Progenitor cell of endocrine pancreas (in vitro differentiated cells): ENCODE measurements around the gene OR6C76. TPM values are rescaled to one million over a fixed set of nuclear protein-coding genes. Genes with fewer than 3 reads are reported as not detected.
"Not testable (repeated sequence)": the region's sequence is repeated elsewhere in the genome, so short reads cannot be mapped to it uniquely, and the experiment has no call there.

Experiments
- DNase-seq: peaks from one replicate; pipeline ENCODE4 v3.0.0; 2021; ENCODE audit warnings: low spot score; ENCODE audit not compliant: unreplicated experiment
- H3K27ac Mint-ChIP-seq: 2 replicates; pipeline ENCODE4 v1.8.0; 2021; ENCODE audit warnings: mild to moderate bottlenecking, moderate library complexity, mixed read lengths
- H3K27me3 Mint-ChIP-seq: 2 replicates; pipeline ENCODE4 v1.8.0; 2021; ENCODE audit warnings: mixed read lengths
- H3K36me3 Mint-ChIP-seq: 2 replicates; pipeline ENCODE4 v1.8.0; 2022; ENCODE audit warnings: mixed read lengths; ENCODE audit not compliant: insufficient read depth
- H3K4me1 Mint-ChIP-seq: 2 replicates; pipeline ENCODE4 v1.8.0; 2021; ENCODE audit warnings: low read depth, mixed read lengths
- H3K4me3 Mint-ChIP-seq: 2 replicates; pipeline ENCODE4 v1.8.0; 2021; ENCODE audit warnings: low read depth, mild to moderate bottlenecking, moderate library complexity, mixed read lengths
- H3K9me3 Mint-ChIP-seq: 2 replicates; pipeline ENCODE4 v1.8.0; 2021; ENCODE audit warnings: low read depth, mixed read lengths
- total RNA-seq: library from RNA; stranded (reverse); gene quantifications from 2 replicates; pipeline ENCODE4 v1.2.1, GENCODE V29; 2021
- TF ChIP-seq, protein P1 (sequence below): fragments of 200-600 bp; sonication (generic); IDR thresholded peaks from one replicate; pipeline ENCODE4 v1.5.0; 2021; ENCODE audit warnings: antibody characterized with exemption, mild to moderate bottlenecking; ENCODE audit not compliant: unreplicated experiment

OR6C76 gene
- total RNA-seq, 1 donor from 2014 or later, result not detected

DNA sequence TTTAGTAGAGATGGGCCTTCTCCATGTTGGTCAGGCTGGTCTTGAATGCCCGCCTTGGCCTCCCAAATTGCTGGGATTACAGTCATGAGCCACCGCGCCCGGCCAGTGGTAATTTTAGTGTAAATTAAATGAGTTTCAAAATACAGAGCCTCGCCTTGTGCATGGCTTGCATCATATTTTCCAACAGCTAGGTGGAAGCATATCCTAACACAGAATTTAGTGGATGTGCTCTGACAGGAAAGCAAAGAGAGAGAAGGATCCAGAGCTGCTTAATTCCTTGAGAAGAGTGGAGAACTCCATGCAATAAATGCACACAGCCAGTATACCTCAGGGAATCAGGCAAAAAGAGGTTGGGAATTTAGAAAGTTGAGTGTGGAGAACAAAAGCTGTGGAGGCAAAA, 20.3 kb downstream of the OR6C76 start:
- no peak overlapping the region for H3K4me3 Mint-ChIP-seq
- H3K36me3 Mint-ChIP-seq, result no peaks in the 10 kb centered on the region
- H3K27me3 Mint-ChIP-seq, result no peaks in the 10 kb centered on the region
- H3K4me1 Mint-ChIP-seq, result no peaks in the 10 kb centered on the region
- H3K9me3 Mint-ChIP-seq, result peaks cover 4% of the 10 kb centered on the region
- no peak for DNase-seq
- TF ChIP-seq, protein P1, sequence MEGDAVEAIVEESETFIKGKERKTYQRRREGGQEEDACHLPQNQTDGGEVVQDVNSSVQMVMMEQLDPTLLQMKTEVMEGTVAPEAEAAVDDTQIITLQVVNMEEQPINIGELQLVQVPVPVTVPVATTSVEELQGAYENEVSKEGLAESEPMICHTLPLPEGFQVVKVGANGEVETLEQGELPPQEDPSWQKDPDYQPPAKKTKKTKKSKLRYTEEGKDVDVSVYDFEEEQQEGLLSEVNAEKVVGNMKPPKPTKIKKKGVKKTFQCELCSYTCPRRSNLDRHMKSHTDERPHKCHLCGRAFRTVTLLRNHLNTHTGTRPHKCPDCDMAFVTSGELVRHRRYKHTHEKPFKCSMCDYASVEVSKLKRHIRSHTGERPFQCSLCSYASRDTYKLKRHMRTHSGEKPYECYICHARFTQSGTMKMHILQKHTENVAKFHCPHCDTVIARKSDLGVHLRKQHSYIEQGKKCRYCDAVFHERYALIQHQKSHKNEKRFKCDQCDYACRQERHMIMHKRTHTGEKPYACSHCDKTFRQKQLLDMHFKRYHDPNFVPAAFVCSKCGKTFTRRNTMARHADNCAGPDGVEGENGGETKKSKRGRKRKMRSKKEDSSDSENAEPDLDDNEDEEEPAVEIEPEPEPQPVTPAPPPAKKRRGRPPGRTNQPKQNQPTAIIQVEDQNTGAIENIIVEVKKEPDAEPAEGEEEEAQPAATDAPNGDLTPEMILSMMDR, result peak; percentile 28
- no peak overlapping the region for H3K27ac Mint-ChIP-seq

DNA sequence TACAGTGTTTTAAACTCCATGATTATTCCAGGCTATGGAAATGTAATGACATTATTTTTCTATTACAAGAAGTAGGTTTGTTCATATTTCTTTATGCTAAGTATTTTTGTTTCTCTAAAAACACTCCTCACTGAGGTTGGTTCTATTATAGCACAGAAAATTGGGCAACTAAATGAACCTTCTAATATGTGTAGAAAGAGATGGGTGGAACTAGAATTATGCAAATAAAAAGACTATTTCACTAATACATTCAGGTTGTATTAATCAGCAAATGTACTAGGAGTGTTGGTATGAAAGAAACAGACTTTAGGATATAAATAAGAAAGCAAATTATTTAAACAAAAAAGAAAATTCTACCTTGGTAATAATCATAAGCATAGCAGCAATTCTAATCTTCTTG, 22.8 kb downstream of the OR6C76 start:
- Mint-ChIP-seq H3K36me3 (no peaks in the 10 kb centered on the region), H3K9me3 (no peaks in the 10 kb centered on the region), H3K27me3 (no peaks in the 10 kb centered on the region), H3K27ac (no peak overlapping the region), H3K4me3 (no peak overlapping the region), H3K4me1 (no peaks in the 10 kb centered on the region)
- TF ChIP-seq, protein P1, result no peak
- DNase-seq, result no peak

DNA sequence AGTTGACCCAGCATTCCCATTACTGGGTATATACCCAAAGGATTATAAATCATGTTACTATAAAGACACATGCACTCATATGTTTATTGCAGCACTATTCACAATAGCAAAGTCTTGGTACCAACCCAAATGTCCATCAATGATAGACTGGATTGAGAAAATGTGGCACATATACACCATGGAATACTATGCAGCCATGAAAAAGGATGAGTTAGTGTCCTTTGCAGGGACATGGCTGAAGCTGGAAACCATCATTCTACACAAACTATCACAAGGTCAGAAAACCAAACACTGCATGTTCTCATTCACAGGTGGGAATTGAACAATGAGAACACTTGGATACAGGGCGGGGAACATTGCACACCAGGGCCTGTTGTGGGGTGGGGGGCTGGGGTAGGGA, 38.9 kb downstream of the OR6C76 start:
- H3K27me3 Mint-ChIP-seq, DNase-seq, H3K4me3 Mint-ChIP-seq, H3K4me1 Mint-ChIP-seq, H3K36me3 Mint-ChIP-seq, H3K9me3 Mint-ChIP-seq, H3K27ac Mint-ChIP-seq: not testable (repeated sequence)

DNA sequence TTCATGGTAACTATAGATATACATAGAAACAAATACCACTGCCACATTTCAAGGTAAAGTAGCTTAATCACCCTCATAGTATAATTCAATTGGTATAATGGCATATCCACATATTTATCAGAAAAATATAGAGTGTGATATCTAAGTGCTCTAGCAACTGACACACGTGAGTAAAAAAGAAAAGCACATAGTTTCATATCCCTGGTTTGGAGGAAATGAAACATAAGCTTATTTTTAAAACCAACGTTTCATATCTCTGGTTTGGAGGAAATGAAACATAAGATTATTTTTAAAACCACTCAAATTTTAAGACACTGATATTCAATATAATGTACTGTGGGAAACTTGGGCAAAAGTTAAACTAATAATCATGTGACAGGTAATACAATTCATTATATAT, 41.8 kb downstream of the OR6C76 start:
- no peak overlapping the region for H3K27ac Mint-ChIP-seq
- no peak for DNase-seq
- no peak overlapping the region for H3K4me3 Mint-ChIP-seq
- no peaks in the 10 kb centered on the region for H3K36me3 Mint-ChIP-seq
- no peaks in the 10 kb centered on the region for H3K4me1 Mint-ChIP-seq
- TF ChIP-seq, protein P1, result no peak
- no peaks in the 10 kb centered on the region for H3K27me3 Mint-ChIP-seq
- H3K9me3 Mint-ChIP-seq, result peaks cover 3% of the 10 kb centered on the region

DNA sequence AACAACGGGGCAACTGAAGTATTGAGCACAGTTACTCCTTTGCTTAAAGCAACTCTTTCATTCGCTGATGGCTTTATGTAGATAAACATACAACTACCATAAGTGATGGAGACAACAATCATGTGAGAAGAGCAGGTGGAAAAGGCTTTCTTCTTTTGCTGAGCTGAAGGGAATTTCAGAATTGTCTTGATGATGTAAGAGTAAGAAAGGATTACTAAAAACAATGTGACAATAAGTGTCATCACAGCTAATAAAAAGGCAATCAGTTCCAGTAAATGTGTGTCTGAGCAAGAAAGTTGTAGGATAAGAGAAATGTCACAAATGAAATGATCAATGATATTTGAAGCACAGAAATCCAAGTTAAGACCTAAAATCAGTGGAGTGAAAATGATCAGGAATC, 43.2 kb downstream of the OR6C76 start:
- Mint-ChIP-seq H3K9me3 (peaks cover 3% of the 10 kb centered on the region), H3K4me1 (no peaks in the 10 kb centered on the region), H3K4me3 (no peak overlapping the region), H3K27ac (no peak overlapping the region), H3K27me3 (no peaks in the 10 kb centered on the region), H3K36me3 (no peaks in the 10 kb centered on the region)
- TF ChIP-seq, protein P1, result no peak
- no peak for DNase-seq

DNA sequence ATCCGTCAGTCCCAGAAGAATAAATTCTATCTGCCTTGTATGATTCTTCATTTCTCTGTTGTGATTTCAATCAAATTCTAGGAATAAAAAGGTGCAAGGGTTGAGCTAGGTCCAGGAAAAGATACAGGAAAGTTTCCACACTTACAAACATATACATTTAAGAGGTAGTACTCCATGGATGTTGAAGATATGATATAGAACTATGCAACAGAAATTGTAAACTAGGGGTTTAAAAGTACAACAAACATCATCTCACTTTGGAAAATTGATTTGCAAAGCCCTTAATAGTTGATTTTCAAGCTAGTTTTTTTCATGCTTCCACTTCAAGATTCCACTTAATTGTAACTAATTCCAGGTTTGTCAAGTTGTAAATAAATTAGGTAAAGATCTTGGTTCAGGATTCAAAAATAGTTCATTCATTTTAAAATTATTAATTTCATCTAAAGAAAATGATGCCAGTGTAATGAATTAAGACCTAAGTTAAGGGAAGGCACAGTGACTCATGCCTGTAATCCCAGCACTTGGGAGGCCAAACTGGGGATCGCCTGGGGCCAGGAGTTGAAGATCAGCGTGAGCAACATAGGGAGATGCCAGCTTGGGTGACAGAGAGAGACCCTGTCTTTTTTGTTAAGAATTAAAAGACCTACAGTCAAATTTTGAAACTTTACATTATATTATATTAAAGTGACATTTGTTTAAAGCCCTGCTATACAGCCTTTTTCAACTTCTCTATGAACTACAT, 44.2 kb downstream of the OR6C76 start, which contains the start of gene OR6C70:
Gene OR6C70 (minus strand): TSS at position 51 of the 742 bp plus-strand sequence. CDS start 0 bp downstream, at position 51.
- Mint-ChIP-seq H3K27ac (no peak within 1 kb of the TSS), H3K4me1 (no peaks in the 10 kb centered on the region), H3K36me3 (no peaks in the 10 kb centered on the region), H3K4me3 (no peak within 1 kb of the TSS), H3K9me3 (no peaks in the 10 kb centered on the region), H3K27me3 (no peaks in the 10 kb centered on the region)
- no peak for DNase-seq
- TF ChIP-seq, protein P1, result no peak
